ENCODE results near the gene FERMT1. TPM values are rescaled to one million over a fixed set of nuclear protein-coding genes. Genes with fewer than 3 reads are reported as not detected.

Gene FERMT1
- total RNA-seq, 2 experiments from 2014 or later = not detected

GRCh38 chr20:6083926-6084325, 38.9 kb downstream of the FERMT1 start:
- Histone ChIP-seq H3K79me2 (ENCODE audit: insufficient read depth, low read depth, low read length) (no peaks in the 10 kb centered on the region), H3K4me3 (ENCODE audit: low read depth, low read length, poor library complexity, severe bottlenecking) (no peak overlapping the region), H3K4me1 (ENCODE audit: insufficient read depth, low read length, poor library complexity, severe bottlenecking) (no peaks in the 10 kb centered on the region), H3K4me2 (ENCODE audit: low read length) (no peak overlapping the region), H2AFZ (ENCODE audit: low read length) (no peak overlapping the region), H3K9me2 (ENCODE audit: insufficient read depth, low read length) (no peaks in the 10 kb centered on the region), H3K9me3 (ENCODE audit: low read length) (no peaks in the 10 kb centered on the region), H3K36me3 (ENCODE audit: insufficient read depth, low read length) (no peaks in the 10 kb centered on the region), H3K27ac (ENCODE audit: low read depth, low read length, poor library complexity, severe bottlenecking) (no peak overlapping the region), H4K20me1 (ENCODE audit: insufficient read depth, low read length) (no peaks in the 10 kb centered on the region)
- DNase-seq (ENCODE audit: low spot score) = no peak
- ChIA-PET CTCF (ENCODE audit: unreplicated experiment) (no interaction called here), POLR2A (interaction anchor here (0.8 kb wide), 1 partner anchor 21 kb away, joined by 4 read pairs; no protein-coding TSS in a partner anchor)
- no TSS peak for BruUV-seq (replicated peaks)
- TF ChIP-seq EZH2phosphoT487 (IDR thresholded peaks at IDR 0.05; ENCODE audit: borderline replicate concordance, low read depth, low read length) (no peak), CTCF (conservative IDR thresholded peaks at IDR 0.05; ENCODE audit: low read length) (no peak)
- intact Hi-C loops (cut with micrococcal nuclease; ENCODE audit: unreplicated experiment) = no loop called here

GRCh38 chr20:6081236-6081635, 41.6 kb downstream of the FERMT1 start:
- TF ChIP-seq EZH2phosphoT487 (IDR thresholded peaks at IDR 0.05; ENCODE audit: borderline replicate concordance, low read depth, low read length) (no peak), CTCF (conservative IDR thresholded peaks at IDR 0.05; ENCODE audit: low read length) (no peak)

GRCh38 chr20:6079016-6079415, 43.8 kb downstream of the FERMT1 start:
- H3K4me2 ChIP-seq (ENCODE audit: low read length) = no peak overlapping the region
- H2AFZ ChIP-seq (ENCODE audit: low read length) = no peak overlapping the region
- no peaks in the 10 kb centered on the region for H3K9me3 ChIP-seq (ENCODE audit: low read length)
- BruUV-seq (replicated peaks) = no TSS peak
- intact Hi-C loops (cut with micrococcal nuclease; ENCODE audit: unreplicated experiment) = loop anchor here (5.0 kb wide), 2 partner anchors 147 to 292 kb away; no protein-coding TSS in a partner anchor
- ChIA-PET POLR2A (interaction anchor here (0.8 kb wide), 1 partner anchor 282 kb away, joined by 3 read pairs; no protein-coding TSS in a partner anchor), CTCF (ENCODE audit: unreplicated experiment) (no interaction called here)
- no peak overlapping the region for H3K4me3 ChIP-seq (ENCODE audit: low read depth, low read length, poor library complexity, severe bottlenecking)
- no peaks in the 10 kb centered on the region for H3K9me2 ChIP-seq (ENCODE audit: insufficient read depth, low read length)
- no peaks in the 10 kb centered on the region for H3K79me2 ChIP-seq (ENCODE audit: insufficient read depth, low read depth, low read length)
- no peaks in the 10 kb centered on the region for H3K36me3 ChIP-seq (ENCODE audit: insufficient read depth, low read length)
- no peak overlapping the region for H3K27ac ChIP-seq (ENCODE audit: low read depth, low read length, poor library complexity, severe bottlenecking)
- TF ChIP-seq EZH2phosphoT487 (IDR thresholded peaks at IDR 0.05; ENCODE audit: borderline replicate concordance, low read depth, low read length) (no peak), CTCF (conservative IDR thresholded peaks at IDR 0.05; ENCODE audit: low read length) (no peak)
- H4K20me1 ChIP-seq (ENCODE audit: insufficient read depth, low read length) = no peaks in the 10 kb centered on the region
- no peaks in the 10 kb centered on the region for H3K4me1 ChIP-seq (ENCODE audit: insufficient read depth, low read length, poor library complexity, severe bottlenecking)
- DNase-seq (ENCODE audit: low spot score) = no peak

More at GRCh38 chr20:6081236-6081635, 41.6 kb downstream of the FERMT1 start:
- no peaks in the 10 kb centered on the region for H3K36me3 ChIP-seq (ENCODE audit: insufficient read depth, low read length)
- no peaks in the 10 kb centered on the region for H3K9me3 ChIP-seq (ENCODE audit: low read length)
- ChIA-PET CTCF (ENCODE audit: unreplicated experiment) (no interaction called here), POLR2A (no interaction called here)
- no peak for DNase-seq (ENCODE audit: low spot score)
- H3K4me1 ChIP-seq (ENCODE audit: insufficient read depth, low read length, poor library complexity, severe bottlenecking) = no peaks in the 10 kb centered on the region
- H3K9me2 ChIP-seq (ENCODE audit: insufficient read depth, low read length) = no peaks in the 10 kb centered on the region
- H3K4me2 ChIP-seq (ENCODE audit: low read length) = no peak overlapping the region
- no peak overlapping the region for H3K27ac ChIP-seq (ENCODE audit: low read depth, low read length, poor library complexity, severe bottlenecking)
- H2AFZ ChIP-seq (ENCODE audit: low read length) = no peak overlapping the region
- no peaks in the 10 kb centered on the region for H4K20me1 ChIP-seq (ENCODE audit: insufficient read depth, low read length)
- no peaks in the 10 kb centered on the region for H3K79me2 ChIP-seq (ENCODE audit: insufficient read depth, low read depth, low read length)
- no peak overlapping the region for H3K4me3 ChIP-seq (ENCODE audit: low read depth, low read length, poor library complexity, severe bottlenecking)
- no TSS peak for BruUV-seq (replicated peaks)
- intact Hi-C loops (cut with micrococcal nuclease; ENCODE audit: unreplicated experiment) = no loop called here
